GM15510 (cell line): ENCODE results near the gene STAB2.

Experiments used
- POLR2A ChIP-seq: IDR thresholded peaks from 3 replicates; pipeline ENCODE4 v1.6.1; 2011; ENCODE audit warnings: borderline replicate concordance; ENCODE audit not compliant: insufficient read length; ENCODE audit errors: extremely low read depth

Gene STAB2

DNA sequence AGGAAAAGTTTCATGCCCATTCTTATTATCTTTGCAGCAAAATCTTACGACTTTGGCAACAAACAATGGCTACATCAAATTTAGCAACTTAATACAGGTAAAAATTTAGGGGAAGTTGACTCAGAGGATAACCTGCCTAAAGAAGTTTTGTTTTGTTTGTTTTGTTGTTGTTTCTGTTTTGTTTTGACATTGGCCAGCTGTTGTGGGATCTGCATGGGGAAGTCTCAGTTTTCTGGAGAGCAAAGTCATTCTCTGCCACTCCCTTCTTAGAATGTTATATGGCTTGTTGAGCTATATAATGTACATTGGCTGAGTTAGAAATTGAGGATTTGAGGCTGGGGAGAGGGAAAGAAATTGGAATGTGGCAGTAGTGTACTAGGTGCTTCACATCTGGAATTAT lies 144.5 kb downstream of the STAB2 start:
- TF ChIP-seq POLR2A = no peak

DNA sequence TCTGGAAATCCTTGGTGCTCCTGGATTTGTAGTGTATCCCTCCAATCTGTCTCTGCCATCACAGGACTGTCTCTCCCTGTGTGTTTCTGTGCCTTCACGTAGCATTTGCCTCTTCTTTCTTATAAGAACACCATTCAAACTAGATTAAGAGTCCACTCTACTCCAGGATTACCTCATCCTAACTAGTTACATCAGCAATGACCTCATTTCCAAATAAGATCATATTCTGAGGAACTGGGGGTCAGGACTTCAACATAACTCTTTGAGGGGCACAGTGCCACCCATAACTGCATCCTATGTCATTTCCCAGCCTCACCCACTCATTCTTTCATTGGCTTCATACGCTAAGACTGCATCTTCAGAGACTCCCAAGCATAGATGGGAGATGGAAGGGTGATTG lies 147.8 kb downstream of the STAB2 start:
- no peak for TF ChIP-seq POLR2A

DNA sequence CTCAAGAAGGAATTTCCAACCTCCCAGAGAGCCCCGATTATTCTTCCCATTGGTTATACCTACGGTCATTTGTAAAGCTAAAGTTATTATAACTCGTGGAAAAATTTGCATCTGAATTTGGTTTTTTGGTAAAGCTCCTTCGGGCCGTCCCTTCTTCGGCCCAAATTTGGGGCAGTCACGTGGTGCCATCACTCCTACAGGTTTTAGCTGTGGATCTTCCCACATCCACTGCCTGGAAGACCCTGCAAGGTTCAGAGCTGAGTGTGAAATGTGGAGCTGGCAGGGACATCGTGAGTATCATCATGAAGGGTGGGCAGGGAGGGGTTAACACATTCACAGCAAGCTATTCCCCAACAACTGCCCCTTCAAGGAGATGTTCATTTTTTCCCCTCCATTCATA lies 148.2 kb downstream of the STAB2 start:
- no peak for TF ChIP-seq POLR2A

GRCh38 chr12:103736572-103736971 lies 149.5 kb downstream of the STAB2 start:
- no peak for TF ChIP-seq POLR2A

- TF ChIP-seq POLR2A = no peak
Observed at GRCh38 chr12:103737881-103738280, 150.8 kb downstream of the STAB2 start.

GRCh38 chr12:103742349-103742932 lies 155.4 kb downstream of the STAB2 start:
- TF ChIP-seq POLR2A = no peak

DNA sequence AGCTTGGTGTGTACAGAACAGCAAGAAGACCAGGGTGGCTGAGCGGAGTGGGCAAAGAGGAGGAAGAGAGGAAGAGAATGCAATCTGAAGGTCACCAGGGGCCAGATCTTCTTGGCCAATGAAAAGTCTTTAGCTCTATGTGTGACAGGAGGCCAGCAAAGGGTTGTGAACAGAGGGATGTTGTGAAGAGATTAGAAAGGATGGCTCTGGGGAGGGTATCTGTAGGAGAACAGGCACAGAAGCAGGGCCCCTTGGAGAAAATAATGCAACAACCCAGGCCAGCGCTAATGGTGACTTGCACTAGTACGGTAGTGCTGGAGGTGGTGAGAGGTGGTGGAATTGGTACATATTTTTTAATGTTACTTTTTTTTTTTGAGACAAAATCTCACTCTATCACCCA lies 156.7 kb downstream of the STAB2 start:
- no peak for TF ChIP-seq POLR2A

- no peak for TF ChIP-seq POLR2A
Observed at GRCh38 chr12:103745962-103746361, 158.9 kb downstream of the STAB2 start.

- no peak for TF ChIP-seq POLR2A
Observed at GRCh38 chr12:103748002-103748401, 160.9 kb downstream of the STAB2 start.

DNA sequence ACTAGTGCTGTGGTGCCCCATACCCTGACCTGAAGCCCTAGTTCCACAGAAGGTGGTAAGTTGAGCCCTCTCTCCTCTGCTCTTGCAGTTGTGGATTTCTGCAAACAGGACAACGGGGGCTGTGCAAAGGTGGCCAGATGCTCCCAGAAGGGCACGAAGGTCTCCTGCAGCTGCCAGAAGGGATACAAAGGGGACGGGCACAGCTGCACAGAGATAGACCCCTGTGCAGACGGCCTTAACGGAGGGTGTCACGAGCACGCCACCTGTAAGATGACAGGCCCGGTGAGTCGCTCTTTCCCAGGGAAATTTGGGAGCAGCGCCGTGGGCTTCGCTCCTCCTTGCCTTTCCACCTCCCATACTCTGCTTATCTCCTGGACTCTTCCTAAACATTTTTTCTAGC lies 161.8 kb downstream of the STAB2 start:
- TF ChIP-seq POLR2A = no peak

DNA sequence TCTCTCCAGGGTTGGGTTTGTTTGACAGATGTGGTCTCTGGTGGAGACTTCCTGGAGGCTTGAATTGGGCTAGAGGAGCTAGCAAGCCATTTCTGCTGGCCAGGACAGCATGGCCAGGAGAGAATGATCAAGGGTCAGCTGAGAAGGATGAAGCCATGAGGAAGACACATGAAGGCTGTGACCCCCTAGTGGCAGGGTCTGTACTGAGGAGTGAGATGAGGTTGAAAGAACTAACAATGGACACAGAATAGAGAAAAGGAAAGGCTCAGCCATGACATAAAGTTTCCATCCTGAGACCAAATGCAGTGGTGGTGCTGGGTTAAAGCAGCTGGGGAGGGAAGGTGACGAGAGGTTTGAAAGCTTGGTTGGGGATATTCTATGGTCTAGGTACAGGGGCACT lies 164.1 kb downstream of the STAB2 start:
- TF ChIP-seq POLR2A = no peak

GRCh38 chr12:103751600-103751999 lies 164.5 kb downstream of the STAB2 start:
- TF ChIP-seq POLR2A = no peak

- TF ChIP-seq POLR2A = no peak
Observed at GRCh38 chr12:103755425-103755824, 168.4 kb downstream of the STAB2 start.

DNA sequence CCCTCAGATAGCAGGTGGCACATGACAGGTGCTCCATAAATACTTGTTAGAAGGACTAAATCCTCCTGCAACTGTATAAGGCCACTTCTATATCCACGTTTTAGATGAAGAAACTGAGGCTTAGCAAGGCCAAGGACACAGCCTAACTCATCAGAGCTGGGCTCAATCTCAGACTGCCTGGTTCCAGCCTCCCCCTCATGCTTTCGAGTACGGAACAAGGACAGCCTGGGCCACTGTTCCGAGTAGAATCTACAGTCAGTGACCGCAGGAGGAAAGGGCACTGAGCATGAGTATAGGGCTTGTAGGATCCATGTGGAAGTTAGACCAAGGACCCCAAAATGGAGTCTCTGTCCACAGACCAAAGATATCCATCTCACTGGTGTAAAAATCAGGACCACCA lies 169.4 kb downstream of the STAB2 start:
- no peak for TF ChIP-seq POLR2A

GRCh38 chr12:103757248-103757647 lies 170.2 kb downstream of the STAB2 start:
- no peak for TF ChIP-seq POLR2A

DNA sequence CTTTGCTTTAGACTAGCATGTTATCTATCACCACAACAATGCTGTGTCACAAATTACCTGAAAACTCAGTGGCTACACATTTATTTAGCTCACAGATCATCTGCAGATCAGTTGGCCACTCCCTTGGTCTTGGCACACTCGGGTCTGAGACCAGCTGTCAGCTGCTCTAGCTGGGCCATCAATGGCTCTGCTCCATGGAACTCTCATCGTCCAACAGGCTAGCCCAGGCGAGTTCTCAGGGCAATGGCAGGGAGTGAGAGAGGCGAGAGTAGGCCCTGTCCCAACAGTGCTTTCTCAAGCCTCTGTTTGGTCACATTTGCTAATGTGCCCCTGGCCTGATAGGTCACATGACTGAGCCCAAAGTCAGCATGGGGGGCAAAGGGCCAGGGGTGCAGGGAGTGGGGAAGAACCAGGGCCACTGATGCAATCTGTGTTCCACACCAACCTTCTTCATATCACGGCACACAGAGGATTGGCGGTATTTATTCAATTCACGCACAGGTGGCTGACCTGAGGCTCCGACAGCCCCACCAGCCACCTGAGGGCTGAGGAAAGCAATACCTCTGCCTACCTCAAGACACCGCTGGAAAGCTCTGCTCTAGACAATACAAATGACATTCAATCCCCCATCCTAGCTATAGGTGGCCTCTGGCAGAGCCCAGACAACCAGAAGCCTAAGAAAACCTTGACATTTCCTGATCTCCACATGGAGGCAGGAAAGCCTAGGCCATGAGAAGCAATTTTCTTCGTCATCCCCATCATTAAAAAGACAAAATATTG lies 171.4 kb downstream of the STAB2 start:
- no peak for TF ChIP-seq POLR2A

GRCh38 chr12:103762473-103762872 lies 175.4 kb downstream of the STAB2 start:
- TF ChIP-seq POLR2A = no peak

- no peak for TF ChIP-seq POLR2A
Observed at GRCh38 chr12:103765322-103765721, 178.2 kb downstream of the STAB2 start.

DNA sequence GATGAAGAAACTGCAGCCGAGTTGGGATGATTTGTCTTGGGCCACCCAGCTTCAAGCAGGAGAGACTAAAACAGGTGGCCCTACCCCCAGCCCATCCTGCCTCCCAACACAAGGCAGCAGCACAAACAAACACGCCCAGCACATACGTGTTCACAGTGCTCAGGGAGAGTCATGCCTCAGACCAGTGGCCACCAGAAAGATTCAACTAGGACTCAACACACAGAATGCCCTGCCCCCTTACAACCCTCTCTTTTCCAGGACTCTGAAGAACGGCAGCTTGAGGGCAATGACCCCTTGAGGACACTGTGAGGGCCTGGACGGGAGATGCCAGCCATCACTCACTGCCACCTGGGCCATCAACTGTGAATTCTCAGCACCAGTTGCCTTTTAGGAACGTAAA lies 179.0 kb downstream of the STAB2 start:
- no peak for TF ChIP-seq POLR2A
